ENCODE data around the gene HEXB. TPM values are rescaled to one million over a fixed set of nuclear protein-coding genes. Genes with fewer than 3 reads are reported as not detected.

HEXB gene
- total RNA-seq, 1 experiment from 2014 or later: 56.3 TPM

DNA sequence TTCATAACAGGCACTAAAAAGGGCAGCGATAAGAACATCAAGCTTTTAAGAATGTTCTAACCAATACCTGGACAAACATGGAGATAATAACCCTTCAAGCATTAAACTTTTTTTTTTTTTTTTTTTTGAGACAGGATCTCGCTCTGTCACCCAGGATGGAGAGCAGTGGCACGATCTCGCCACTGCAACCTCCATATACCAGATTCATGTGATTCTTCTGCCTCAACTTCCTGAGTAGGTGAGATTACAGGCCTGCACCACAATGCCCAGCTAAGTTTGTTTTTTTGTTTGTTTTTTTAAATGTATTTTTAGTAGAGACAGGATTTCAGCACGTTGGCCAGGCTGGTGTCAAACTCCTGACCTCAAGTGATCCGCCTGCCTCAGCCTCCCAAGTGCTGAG lies 29.8 kb upstream of the HEXB start:
- TF ChIP-seq, protein P1, sequence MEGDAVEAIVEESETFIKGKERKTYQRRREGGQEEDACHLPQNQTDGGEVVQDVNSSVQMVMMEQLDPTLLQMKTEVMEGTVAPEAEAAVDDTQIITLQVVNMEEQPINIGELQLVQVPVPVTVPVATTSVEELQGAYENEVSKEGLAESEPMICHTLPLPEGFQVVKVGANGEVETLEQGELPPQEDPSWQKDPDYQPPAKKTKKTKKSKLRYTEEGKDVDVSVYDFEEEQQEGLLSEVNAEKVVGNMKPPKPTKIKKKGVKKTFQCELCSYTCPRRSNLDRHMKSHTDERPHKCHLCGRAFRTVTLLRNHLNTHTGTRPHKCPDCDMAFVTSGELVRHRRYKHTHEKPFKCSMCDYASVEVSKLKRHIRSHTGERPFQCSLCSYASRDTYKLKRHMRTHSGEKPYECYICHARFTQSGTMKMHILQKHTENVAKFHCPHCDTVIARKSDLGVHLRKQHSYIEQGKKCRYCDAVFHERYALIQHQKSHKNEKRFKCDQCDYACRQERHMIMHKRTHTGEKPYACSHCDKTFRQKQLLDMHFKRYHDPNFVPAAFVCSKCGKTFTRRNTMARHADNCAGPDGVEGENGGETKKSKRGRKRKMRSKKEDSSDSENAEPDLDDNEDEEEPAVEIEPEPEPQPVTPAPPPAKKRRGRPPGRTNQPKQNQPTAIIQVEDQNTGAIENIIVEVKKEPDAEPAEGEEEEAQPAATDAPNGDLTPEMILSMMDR (conservative IDR thresholded peaks at IDR 0.05): no peak
- WGBS (ENCODE audit: extremely low coverage, insufficient read length, low lambda C conversion rate): no CpG with 5 or more reads among the region's 6 CpGs

More for the DNA sequence above, 29.8 kb upstream of the HEXB start:
- no peak overlapping the region for H2BK15ac ChIP-seq (ENCODE audit: low read depth, low read length)
- no peak overlapping the region for H3K4me3 Mint-ChIP-seq
- no peaks in the 10 kb centered on the region for H3K27me3 ChIP-seq (ENCODE audit: insufficient read depth, low read length)
- H2BK20ac ChIP-seq (ENCODE audit: low read depth, low read length, poor library complexity, severe bottlenecking): no peak overlapping the region
- H3K27me3 Mint-ChIP-seq (ENCODE audit: low read depth): no peaks in the 10 kb centered on the region; the same call in 1 of the 2 replicates
- no peaks in the 10 kb centered on the region for H3K23me2 ChIP-seq (ENCODE audit: insufficient read length, low read depth, low read length, poor library complexity, severe bottlenecking)
- no peaks in the 10 kb centered on the region for H3K9me3 ChIP-seq (ENCODE audit: control insufficient read depth, low read depth, low read length)
- no peak overlapping the region for H3K27ac ChIP-seq (ENCODE audit: insufficient read length, low read depth, low read length)
- H3K14ac ChIP-seq (ENCODE audit: insufficient read depth, low read length): no peak overlapping the region
- no peaks in the 10 kb centered on the region for H3K4me1 ChIP-seq (ENCODE audit: insufficient read depth, low read length)
- peaks cover 0 to 8% (median 0%) of the 10 kb centered on the region in 3 experiments; a peak in 2 of 7 replicates for H3K36me3 Mint-ChIP-seq (ENCODE audit: insufficient read depth in 1 of 3, low read depth in 3 of 3)
- H3T11ph ChIP-seq (ENCODE audit: low read length): no peak overlapping the region
- H3K9me3 Mint-ChIP-seq: peaks cover 6 to 7% of the 10 kb centered on the region in 2 experiments; a peak in 3 of 5 replicates
- H3K79me2 ChIP-seq (ENCODE audit: insufficient read depth, low read length): no peaks in the 10 kb centered on the region
- H3K27ac Mint-ChIP-seq: no peak overlapping the region
- no peak overlapping the region for H2BK120ac ChIP-seq (ENCODE audit: low read depth, low read length, poor library complexity, severe bottlenecking)
- no peaks in the 10 kb centered on the region for H4K20me1 ChIP-seq (ENCODE audit: control insufficient read depth, insufficient read depth, insufficient read length)
- H3K4me1 Mint-ChIP-seq: peaks cover 5 to 6% of the 10 kb centered on the region in 2 experiments; a peak in 3 of 4 replicates
- H3K79me1 ChIP-seq (ENCODE audit: insufficient read depth, low read depth, low read length, poor library complexity, severe bottlenecking): no peaks in the 10 kb centered on the region
- no peak overlapping the region for H3K4me2 ChIP-seq (ENCODE audit: insufficient read depth, insufficient read length, low read length)
- no peak overlapping the region for H4K8ac ChIP-seq (replicated peaks; ENCODE audit: insufficient read length, low read depth, low read length)
- no peak overlapping the region for H4K5ac ChIP-seq (ENCODE audit: insufficient read length, low read depth, low read length)
- no peak overlapping the region for H3K56ac ChIP-seq (ENCODE audit: insufficient read length, low read depth, low read length)
- H3K18ac ChIP-seq (ENCODE audit: insufficient read length, low read depth, low read length): no peak overlapping the region
- no peak overlapping the region for H3K23ac ChIP-seq (ENCODE audit: insufficient read length, low read depth, low read length)
- no peak overlapping the region for H2AK5ac ChIP-seq (ENCODE audit: insufficient read length, low read length)
- no peak overlapping the region for H2BK5ac ChIP-seq (ENCODE audit: insufficient read length, low read length)
- no peak overlapping the region for H2BK12ac ChIP-seq (ENCODE audit: insufficient read length, low read depth, low read length)
- DNase-seq: no peak
- H4K91ac ChIP-seq (ENCODE audit: insufficient read length, low read depth, low read length): no peak overlapping the region
- H2AFZ ChIP-seq (ENCODE audit: low read length): no peak overlapping the region
- H3K9ac ChIP-seq (ENCODE audit: extremely low read depth, insufficient read length, low read length): no peak overlapping the region
- no peak overlapping the region for H3K4ac ChIP-seq (ENCODE audit: low read depth, low read length)

Data from H9 (cell line).